GM10248 (cell line): ENCODE data around the gene FBXO42.
"Not testable (repeated sequence)": the region's sequence is repeated elsewhere in the genome, so short reads cannot be mapped to it uniquely, and the experiment has no call there.

Experiments used
- CTCF ChIA-PET: fragments of 300-600 bp; sonication (Branson Sonifier 250); formaldehyde crosslinking; extraction: SDS; loops from one replicate; lab custom pipeline; 2021; ENCODE audit warnings: antibody characterized with exemption; lab: Yijun Ruan, JAX
- POLR2A ChIA-PET: fragments of 350-650 bp; sonication (Branson Sonifier 250); formaldehyde crosslinking; extraction: SDS; loops from one replicate; lab custom pipeline; 2020; ENCODE audit warnings: antibody characterized with exemption; lab: Yijun Ruan, JAX
- DNase-seq: peaks from one replicate; pipeline ENCODE4 v3.0.0; 2012; ENCODE audit errors: extremely low spot score
- TF ChIP-seq, protein P1 (sequence below): IDR thresholded peaks from 2 replicates; pipeline ENCODE4 v1.5.1; 2012; ENCODE audit warnings: mild to moderate bottlenecking, low read depth; ENCODE audit errors: extremely low read depth, missing control alignments, control extremely low read depth

FBXO42 gene

DNA sequence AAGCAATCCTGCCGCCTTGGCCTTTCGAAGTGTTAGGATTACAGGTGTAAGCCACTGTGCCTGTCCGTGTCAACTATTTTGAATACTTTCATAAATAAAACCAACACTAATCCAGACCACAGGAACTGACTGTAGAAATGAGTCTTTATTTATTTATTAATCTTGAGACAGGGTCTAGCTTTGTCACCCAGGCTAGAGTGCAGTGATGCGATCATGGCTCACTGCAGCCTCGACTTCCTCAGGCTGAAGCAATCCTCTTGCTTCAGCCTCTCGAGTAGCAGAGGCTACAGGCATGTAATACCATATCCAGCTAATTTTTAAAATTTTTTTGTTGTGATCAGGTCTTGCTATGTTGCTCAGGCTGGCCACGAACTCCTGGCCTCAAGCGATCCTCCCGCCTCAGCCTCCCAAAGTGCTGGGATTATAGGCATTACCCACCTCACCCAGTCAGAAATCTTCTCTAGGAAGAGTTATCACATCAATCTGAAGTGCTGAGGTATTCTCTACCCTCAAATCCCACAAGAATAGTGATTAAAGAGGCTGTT, 93.6 kb downstream of the FBXO42 start:
- CTCF ChIA-PET: interaction anchor here (1.9 kb wide), 1 partner anchor 11 kb away, joined by 6 read pairs; no protein-coding TSS in a partner anchor
- TF ChIP-seq, protein P1, sequence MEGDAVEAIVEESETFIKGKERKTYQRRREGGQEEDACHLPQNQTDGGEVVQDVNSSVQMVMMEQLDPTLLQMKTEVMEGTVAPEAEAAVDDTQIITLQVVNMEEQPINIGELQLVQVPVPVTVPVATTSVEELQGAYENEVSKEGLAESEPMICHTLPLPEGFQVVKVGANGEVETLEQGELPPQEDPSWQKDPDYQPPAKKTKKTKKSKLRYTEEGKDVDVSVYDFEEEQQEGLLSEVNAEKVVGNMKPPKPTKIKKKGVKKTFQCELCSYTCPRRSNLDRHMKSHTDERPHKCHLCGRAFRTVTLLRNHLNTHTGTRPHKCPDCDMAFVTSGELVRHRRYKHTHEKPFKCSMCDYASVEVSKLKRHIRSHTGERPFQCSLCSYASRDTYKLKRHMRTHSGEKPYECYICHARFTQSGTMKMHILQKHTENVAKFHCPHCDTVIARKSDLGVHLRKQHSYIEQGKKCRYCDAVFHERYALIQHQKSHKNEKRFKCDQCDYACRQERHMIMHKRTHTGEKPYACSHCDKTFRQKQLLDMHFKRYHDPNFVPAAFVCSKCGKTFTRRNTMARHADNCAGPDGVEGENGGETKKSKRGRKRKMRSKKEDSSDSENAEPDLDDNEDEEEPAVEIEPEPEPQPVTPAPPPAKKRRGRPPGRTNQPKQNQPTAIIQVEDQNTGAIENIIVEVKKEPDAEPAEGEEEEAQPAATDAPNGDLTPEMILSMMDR: no peak
- no peak for DNase-seq

DNA sequence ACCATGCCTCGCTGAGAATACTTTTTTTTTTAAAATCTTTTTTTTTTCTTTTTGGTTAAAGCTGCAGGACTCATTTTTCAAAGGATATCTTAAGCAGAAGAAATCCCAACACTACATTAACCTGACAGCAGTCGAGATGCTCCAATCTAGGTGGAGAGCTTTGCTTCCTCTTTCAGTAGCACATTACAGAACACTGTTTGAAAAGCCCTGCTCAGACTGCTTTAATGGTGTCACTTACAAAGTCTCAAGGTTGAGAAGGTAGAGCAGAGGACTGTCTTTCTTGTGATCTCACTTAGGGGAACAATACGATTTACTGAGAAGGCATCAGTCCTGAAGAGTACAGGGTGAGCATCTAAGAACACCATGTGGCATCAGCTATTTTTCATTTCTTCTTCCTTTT, 94.3 kb downstream of the FBXO42 start:
- DNase-seq: no peak
- ChIA-PET POLR2A (no interaction called here), CTCF (interaction anchor here (1.9 kb wide), 1 partner anchor 10 kb away, joined by 6 read pairs; no protein-coding TSS in a partner anchor)
- TF ChIP-seq, protein P1: no peak

More for the DNA sequence above, 93.6 kb downstream of the FBXO42 start:
- POLR2A ChIA-PET: no interaction called here

DNA sequence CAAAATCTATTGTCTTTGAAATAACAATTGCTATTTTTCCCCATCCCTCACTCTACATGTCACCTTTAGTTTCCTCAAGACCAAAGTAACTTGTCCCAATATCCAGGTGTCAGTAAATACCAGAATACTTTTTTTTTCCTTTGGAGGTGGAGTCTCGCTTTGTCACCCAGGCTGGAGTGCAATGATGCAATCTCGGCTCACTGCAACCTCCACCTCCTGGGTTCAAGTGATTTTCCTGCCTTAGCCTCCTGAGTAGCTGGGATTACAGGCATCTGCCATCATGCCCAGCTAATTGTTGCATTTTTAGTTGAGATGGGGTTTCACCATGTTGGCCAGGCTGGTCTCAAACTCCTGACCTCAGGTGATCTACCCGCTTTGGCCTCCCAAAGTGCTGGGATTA, 94.7 kb downstream of the FBXO42 start:
- DNase-seq, POLR2A ChIA-PET: not testable (repeated sequence)
- CTCF ChIA-PET: interaction anchor here (1.9 kb wide), 1 partner anchor 10 kb away, joined by 6 read pairs; no protein-coding TSS in a partner anchor

DNA sequence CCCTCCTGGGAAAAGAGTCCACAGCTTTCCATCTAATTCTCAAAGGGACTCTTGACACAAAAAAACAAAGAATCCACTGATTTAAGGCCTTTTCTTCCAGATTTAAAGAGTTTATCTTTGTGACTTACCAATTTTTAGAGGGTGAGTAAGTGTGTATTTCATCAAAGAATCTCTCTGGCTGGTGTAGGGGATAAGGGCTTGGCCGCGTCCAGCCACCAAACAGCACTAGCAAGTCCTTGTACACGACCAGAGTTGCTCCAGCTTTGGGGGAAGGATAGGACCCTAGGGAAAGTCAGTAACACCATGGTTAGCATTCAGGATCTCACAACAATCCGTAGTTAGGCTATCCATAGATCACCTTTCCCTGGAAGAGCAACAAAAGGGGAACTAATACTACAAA, 95.8 kb downstream of the FBXO42 start:
- TF ChIP-seq, protein P1: no peak
- no peak for DNase-seq
- CTCF ChIA-PET: no interaction called here
- POLR2A ChIA-PET: no interaction called here

DNA sequence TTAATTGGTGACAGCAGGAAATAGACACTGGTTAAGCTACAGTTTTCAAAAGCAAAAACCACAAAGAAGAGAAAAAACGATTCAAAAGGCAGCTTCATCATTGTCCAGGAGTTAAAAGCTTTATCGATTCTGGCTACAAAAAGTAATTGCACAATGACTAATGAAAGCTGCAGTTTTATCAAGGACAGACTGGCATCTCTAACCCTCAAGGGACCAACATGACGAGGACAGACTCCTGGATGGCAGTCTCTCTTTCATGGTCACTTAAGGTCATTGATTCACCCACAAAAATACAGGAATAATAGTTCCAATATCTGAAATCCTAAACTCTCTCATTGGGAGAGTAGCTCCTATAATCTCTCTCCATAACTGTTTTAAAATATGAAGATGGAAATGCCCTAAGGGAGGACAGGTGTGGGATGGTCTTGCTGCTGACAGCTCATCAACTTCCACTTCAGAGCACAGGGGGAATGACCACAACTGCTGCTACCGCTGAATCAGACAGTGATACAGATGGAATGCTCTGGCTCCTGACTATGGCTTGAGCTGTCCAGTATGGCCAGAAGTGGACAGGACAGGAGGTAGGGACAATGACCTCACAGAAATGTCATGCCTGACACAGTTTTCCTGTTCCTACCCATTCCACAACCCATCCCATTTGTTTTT, 97.9 kb downstream of the FBXO42 start:
- TF ChIP-seq, protein P1: no peak
- ChIA-PET CTCF (interaction anchor here (0.7 to 2.8 kb wide), 3 partner anchors 10 to 171 kb away, joined by 3 to 20 read pairs (median 3); no protein-coding TSS in a partner anchor), POLR2A (no interaction called here)
- no peak for DNase-seq

DNA sequence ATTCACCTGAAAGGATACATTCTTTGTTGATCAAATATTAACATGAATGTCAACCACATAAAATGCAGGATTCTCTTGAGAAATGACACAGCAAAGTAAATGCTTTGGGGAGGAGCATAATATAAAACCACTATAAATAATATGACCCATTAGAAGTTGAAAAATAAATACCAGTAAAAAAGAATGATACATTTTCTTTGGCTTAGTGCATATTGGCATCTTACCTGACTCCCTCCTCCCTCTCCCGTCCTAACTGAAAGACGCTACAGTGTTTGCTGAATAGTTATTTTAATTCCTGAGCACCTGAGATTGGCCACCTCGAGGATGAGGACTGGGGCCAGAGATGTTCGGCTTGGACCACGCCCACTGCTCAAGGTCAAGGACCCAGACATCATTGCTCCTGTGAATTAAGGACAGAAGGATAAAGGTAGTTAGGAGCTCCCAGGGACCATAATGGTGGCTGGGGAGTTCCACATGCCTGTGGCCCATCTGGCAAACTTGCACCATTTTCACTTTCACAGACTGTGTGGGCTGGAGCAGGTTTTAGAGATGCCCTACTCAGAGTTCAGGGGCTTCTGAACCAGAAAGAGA, 98.9 kb downstream of the FBXO42 start:
- no peak for DNase-seq
- POLR2A ChIA-PET: no interaction called here
- TF ChIP-seq, protein P1: no peak
- CTCF ChIA-PET: interaction anchor here (0.8 to 2.8 kb wide), 2 partner anchors 9 to 170 kb away, joined by 3 to 20 read pairs; no protein-coding TSS in a partner anchor
